K562 (cell line): Measurements from ENCODE around the gene GAP43. TPM values are rescaled to one million over a fixed set of nuclear protein-coding genes. Genes with fewer than 3 reads are reported as not detected.

Experiments used
- ARHGAP35 ChIP-seq: fragments of 450-650 bp; IDR thresholded peaks from 2 replicates; pipeline ENCODE4 v1.6.1; 2018; ENCODE audit not compliant: partially characterized antibody
- ARID2 ChIP-seq: fragments of 450-650 bp; IDR thresholded peaks from 2 replicates; pipeline ENCODE4 v1.6.1; 2017; ENCODE audit warnings: antibody characterized with exemption, mild to moderate bottlenecking
- CTCFL ChIP-seq: IDR thresholded peaks from 2 replicates; pipeline ENCODE4 v1.6.1; 2011; ENCODE audit warnings: borderline replicate concordance, low read depth, mild to moderate bottlenecking, moderate library complexity, low read length; ENCODE audit not compliant: insufficient read depth, poor library complexity, severe bottlenecking
- EP400 ChIP-seq: fragments of 450-650 bp; IDR thresholded peaks from 2 replicates; pipeline ENCODE4 v1.6.1; 2017; ENCODE audit warnings: antibody characterized with exemption, mild to moderate bottlenecking, moderate library complexity
- ETV6 ChIP-seq, 3 experiments: fragments of 150-350 bp in 1 of 3; sonication (generic) in 1 of 3; formaldehyde crosslinking in 1 of 3; IDR thresholded peaks; 2 replicates each; pipeline versions ENCODE4 v1.6.1 to v1.8.0; 2014 to 2022; ENCODE audit warnings: borderline replicate concordance in 2 of 3, low read depth in 2 of 3, antibody characterized with exemption in 1 of 3, low read length in 1 of 3, mild to moderate bottlenecking in 1 of 3, missing genetic modification reagents in 1 of 3
- SOX6 ChIP-seq: fragments of 450-650 bp; IDR thresholded peaks from 2 replicates; pipeline ENCODE4 v1.6.1; 2014; ENCODE audit warnings: mild to moderate bottlenecking
- SREBF2 ChIP-seq: sonication (generic); formaldehyde crosslinking; IDR thresholded peaks from 2 replicates; pipeline ENCODE4 v1.4.0; 2020; ENCODE audit warnings: mild to moderate bottlenecking, missing genetic modification reagents
- ZNF24 ChIP-seq: fragments of 450-650 bp; IDR thresholded peaks from 2 replicates; pipeline ENCODE4 v1.6.1; 2016
- polyA plus RNA-seq, 8 experiments: library from polyadenylated mRNA; depleted of rRNA in 4 of 8; stranded (reverse) in 5 of 8; unstranded in 3 of 8; fragments of >200 nt; fragmentation: Nextera tagmentation in 2 of 8; fragmentation: Illumina TruSeq in 1 of 8; extraction: Ambion mirVana in 2 of 8; extraction: Trizol in 1 of 8; gene quantifications; 2 replicates each; pipeline versions ENCODE4 v1.2.1 to v1.2.3, GENCODE V29; 2011 to 2014; ENCODE audit warnings: inconsistent platforms in 1 of 8, missing spikeins in 1 of 8
- total RNA-seq, 7 experiments: library from RNA; depleted of rRNA in 6 of 7; stranded (reverse); fragments of >200 nt in 6 of 7; fragmentation: Illumina TruSeq in 2 of 7; extraction: Trizol in 2 of 7; gene quantifications; 2 replicates each; pipeline versions ENCODE4 v1.2.1 to v1.2.3, GENCODE V29; 2011 to 2021; ENCODE audit warnings: low replicate concordance in 1 of 7

Gene GAP43
- total and polyA plus RNA-seq, 9 of the 15 experiments (the other 6 are each of a cell fraction or from before 2014, with no cell fraction given) = 0.04 to 0.11 (median 0.09) TPM; not detected in 6

DNA sequence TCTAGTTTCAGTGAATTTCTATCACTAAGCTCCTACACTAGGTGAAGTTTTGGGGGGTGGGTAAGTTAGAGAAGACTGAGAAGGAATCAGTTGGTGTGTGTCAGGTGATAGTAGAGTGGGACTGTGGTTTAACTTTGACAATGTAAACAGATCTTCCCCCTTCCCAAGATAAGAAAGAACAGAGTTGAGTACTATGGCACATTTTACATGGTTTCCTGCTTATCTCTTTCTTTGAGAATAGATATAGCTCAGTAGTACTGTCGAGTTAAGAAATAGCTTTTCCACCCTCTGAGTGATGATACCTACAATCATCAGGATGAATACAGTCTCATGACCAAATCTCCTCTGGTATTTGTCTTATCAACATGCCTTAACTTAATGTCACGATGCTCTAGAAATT is 42.8 kb downstream of the GAP43 start (continued):
- TF ChIP-seq ZNF24 (no peak), ARID2 (no peak), ETV6 (IDR thresholded peaks at IDR 0.05; ENCODE audit: borderline replicate concordance in 1 of 2, low read depth in 2 of 2, low read length in 1 of 2) (no peak), ETV6 (CRISPR knock-in tag; IDR thresholded peaks at IDR 0.05; ENCODE audit: borderline replicate concordance) (no peak), SREBF2 (CRISPR knock-in tag) (no peak), CTCFL (no peak), EP400 (no peak), ARHGAP35 (no peak), SOX6 (peak; percentile 20; the same call in 1 of the 2 replicates)
